Measurements from ENCODE around the gene SORCS1.

The SORCS1 gene

DNA sequence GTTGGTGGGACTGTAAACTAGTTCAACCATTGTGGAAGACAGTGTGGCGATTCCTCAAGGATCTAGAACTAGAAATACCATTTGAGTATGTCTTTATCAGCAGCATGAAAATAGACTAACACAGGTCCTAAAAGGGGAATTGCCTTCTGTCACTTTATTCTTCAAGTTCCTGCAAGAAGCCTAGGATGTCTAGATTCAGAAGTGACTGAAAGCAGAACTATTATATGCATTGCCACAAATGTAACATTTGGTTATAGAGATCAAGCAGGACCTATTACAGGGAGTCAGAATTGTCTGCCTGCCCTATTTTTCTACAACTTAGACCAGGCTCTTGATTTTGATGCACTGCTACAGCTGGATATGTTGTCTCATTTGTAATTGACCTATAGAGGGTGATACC is 364.7 kb downstream of the SORCS1 start:
- no peak for DNase-seq

DNA sequence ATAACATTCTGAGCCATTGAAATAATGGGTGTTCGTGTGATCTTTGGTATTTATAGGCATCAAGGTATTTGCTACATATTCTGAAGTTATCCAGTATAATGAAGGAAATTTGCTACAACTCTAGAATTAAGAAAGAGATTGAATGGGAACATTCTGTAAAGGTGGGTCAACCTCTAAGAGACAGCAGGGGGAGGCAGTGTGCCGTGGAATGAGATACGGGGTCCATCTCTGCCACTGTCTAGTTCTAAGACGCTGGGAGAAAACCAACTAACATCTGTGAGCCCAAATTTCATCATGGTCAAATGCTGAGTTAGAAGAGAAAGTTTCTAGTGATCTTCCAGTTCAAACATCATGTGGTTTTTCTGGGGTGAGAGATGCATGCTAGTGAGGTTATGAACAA is 368.9 kb downstream of the SORCS1 start:
- no peak for DNase-seq

DNA sequence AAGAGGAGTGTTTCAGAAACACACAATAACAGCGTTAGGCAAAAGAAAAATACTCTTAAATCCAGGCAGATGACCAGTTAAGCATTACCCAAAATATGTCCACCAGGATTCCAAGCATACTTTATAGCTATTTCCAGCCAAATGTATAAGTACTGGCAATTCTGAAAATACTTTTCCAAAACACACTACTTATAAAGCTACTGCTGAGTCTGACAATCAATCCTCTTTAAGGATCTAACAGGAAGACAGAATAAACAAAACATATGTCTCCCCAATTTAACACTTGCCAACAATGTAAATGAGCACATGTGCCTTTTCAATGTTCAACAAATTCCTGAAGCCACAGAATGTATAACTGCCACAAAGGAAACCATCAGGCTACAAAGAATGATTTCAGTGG is 370.9 kb downstream of the SORCS1 start:
- DNase-seq = no peak

DNA sequence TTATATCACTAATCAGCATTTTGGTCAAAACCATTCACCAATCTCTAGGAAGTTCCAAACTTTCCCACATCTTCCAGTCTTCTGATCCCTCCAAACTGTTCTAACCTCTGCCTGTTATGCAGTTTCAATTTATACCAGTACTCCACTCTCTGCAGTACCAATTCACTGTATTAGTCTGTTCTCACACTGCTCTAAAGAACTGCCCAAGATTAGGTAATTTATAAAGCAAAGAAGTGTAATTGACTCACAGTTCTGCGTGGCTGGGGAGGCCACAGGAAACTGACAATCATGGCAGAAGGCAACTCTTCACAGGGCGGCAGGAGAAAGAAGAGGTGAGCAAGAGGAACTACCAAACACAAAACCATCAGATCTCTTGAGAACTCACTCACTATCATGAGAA is 374.9 kb downstream of the SORCS1 start:
- DNase-seq = no peak

DNA sequence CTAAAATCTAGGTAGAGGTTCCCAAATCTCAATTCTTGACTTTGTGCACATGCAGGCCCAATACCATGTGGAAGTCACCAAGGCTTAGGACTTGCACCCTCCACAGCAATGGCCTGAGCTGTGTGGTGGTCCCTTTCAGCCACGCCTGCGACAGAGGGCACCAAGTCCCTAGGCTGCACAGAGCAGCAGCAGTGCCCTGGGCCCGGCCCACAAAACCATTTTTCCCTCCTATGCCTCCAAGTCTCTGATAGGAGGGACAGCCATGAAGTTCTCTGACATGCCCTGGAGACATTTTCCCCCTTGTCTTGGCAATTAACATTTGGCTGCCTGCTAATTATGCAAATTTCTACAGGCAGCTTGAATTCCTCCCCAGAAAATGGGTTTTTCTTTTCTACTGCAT is 375.5 kb downstream of the SORCS1 start:
- DNase-seq = no peak

DNA sequence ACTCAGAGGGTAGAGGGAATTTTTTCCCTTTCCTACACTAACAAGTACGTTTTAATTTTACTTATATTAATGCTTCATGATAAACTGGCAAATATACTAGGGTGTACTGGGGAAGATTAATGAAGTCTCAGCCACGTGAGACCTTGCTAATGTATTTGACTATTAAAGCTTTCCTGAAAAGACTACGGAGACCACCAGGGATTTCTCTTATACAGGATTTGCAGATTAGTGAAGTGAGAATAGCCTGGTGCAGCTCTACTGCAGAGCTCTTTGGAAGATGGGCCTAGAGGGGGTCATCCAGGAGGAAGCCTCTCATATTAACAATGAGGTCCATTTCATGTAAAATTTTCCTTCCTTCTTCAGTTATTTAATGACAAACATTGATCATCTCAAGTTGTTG is 379.0 kb downstream of the SORCS1 start:
- no peak for DNase-seq

DNA sequence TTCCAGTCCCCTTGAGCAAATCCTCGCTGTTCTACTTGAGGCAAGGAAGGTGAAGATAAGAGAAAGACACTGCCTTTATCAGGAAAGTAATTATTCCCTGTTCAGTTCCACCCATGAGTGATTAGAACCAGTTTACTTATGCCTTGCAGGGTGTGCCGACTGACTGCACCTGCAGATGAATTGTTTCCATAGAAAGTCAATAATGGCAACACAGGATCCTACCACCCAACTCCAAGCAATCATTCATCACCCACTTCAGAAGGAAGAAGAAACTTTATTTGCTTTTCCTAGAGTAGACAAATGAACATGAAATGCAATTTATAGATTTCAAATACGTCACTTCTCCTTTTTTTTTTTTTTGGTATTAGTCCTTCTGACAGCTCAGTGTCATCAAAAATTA is 383.9 kb downstream of the SORCS1 start:
- DNase-seq = no peak

DNA sequence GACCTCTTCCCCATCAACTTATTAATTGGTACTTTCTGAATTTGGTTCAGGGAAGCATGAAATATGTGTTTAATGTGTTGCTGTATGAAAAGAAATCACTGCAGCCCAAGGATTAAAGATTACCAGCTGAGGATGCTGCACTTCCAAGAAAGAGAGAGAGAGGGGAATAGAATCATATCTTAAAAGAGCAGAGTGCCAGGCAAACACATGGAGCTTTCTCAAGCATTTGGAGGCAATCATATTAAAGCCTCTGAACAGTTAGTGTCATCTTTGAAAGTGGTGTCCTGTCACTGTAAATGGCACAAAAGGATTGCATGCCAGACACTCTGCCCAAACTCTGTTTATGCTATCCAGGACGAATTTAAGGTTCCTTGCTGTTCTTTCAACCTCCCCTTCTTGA is 386.7 kb downstream of the SORCS1 start:
- no peak for DNase-seq

DNA sequence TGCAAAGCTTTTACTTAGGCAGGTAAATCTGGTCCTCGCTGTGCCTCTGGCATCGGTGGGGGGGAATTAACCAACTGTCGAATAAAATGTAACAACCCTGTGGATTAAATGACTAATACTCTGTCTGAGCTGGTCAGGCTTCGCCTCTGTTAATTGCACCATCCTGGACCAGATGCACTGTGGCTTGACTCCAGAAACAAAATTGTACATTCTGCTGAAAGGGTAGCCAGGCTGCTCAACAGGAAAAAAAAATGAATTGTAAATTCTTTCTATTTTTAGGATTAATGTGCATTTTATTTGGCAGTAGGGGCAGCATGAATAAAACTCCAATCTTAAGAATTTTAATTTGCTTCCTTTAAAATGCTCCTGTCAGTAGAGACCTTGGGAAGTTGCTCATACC is 389.4 kb downstream of the SORCS1 start:
- DNase-seq = no peak

DNA sequence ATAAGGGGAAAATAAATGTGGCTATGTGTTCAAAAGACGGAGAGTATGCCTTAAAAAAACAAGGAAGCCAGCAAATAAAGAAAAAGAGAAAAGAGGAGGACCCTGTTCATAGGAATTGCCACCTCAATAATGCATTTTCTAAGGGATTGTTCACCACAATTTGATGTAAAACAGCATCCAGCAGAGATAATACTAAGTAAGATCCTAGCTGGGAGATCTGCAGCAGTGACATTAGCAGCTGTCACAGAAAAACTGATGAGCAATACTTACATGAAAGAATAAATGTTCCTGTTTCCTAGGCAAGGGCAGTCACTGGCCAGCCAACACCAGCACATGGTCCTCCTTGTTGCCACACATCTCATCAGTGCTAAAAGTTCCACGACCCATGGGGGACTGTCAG is 391.5 kb downstream of the SORCS1 start:
- no peak for DNase-seq

DNA sequence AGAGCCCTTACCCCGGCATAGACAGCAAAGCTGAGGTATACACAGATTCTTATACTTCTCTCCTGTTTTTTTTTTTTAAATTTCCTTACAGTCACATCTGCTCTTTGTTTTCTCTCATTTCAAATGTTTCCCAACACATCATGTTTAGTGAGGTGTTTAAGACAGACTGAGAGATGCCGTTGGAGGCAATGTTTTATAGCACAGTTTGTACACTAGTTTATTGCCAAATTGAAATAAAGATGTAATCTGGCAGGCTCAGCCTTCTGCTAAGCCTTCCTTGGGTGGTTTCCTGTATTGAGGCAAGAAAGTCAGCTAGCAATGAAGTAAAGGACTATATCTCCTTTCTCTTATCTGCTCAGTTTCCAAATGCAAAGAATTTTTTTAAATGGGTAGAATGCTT is 393.4 kb downstream of the SORCS1 start:
- DNase-seq = no peak

DNA sequence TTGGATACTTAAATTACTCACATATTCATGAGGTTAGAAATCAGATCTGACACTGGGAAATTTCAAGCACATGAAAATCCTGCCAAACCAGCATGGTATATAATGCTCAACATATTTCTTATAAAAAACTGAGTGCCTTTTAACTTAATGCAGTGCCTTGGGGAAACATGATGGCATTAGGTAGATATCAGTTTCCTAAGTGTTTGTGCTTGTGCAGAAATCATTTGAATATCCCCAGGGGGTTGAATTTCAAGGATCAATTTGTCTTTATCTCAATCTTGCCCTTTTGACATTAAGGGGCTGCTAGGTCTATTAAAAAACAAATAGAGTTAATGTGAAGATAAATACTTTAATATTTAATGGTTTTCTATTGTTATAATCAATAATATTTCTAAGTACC is 396.3 kb downstream of the SORCS1 start:
- DNase-seq = no peak

DNA sequence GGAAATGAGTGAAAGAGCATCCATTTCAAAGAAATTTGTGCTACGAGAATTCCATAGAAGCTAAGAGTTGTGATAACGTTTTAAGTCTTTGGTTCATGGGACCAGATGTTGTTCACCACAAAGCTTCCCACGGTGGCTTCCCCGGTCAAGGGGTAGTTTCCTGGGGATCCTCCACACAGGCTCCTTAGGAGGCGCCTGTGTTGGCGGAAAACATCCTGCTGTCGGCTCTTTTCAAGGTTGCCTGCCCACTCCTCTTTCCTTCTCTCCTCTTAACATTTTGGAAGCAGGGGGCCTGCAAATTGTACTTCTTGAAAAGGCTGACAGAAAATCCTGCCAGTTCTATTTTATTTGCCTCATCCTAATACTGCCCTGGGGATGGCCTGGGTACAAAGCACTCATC is 398.6 kb downstream of the SORCS1 start:
- DNase-seq = no peak

DNA sequence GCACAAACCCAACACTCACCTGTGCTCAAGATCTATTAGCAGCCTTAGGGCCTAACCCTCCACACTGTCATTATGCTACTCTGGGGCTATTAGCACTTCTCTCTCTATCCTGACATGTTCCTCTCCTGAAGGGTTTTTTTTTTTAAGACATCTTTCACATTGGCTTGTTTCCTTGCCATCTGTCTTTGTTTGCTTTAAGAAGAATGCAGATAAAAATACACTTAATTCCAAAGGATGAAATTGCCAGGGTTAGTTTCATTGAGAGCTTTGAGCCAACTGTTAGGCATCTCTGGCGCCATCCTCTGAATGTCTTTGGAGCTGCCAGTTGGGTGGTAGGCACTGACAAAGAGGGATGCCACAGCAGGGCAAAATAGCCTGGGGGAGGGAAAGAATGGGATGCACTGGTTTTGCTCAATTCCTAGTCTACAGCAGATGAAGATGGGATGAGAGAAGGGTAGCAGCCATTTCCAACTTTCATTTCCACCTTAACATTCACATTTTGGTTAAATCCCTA is 399.2 kb downstream of the SORCS1 start:
- DNase-seq = no peak

DNA sequence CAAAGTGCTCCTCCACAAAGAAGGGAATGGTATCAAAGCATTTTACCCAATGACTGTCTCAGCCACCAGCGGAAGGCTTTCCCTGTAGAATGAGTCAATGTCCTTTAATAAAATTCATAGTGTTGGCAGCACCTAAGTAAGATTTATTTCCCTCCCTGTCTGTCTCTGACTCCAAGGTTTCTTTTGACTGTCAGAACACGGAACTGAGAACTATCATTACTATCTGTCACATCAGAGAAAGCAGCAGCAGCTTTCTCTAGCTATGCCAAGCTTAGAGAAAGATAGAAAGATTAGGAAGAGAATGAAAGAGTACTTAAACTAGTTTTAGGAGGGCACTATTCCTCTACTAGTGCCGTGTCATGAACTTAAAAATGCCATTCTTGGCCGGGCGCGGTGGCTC is 400.1 kb downstream of the SORCS1 start:
- no peak for DNase-seq

DNA sequence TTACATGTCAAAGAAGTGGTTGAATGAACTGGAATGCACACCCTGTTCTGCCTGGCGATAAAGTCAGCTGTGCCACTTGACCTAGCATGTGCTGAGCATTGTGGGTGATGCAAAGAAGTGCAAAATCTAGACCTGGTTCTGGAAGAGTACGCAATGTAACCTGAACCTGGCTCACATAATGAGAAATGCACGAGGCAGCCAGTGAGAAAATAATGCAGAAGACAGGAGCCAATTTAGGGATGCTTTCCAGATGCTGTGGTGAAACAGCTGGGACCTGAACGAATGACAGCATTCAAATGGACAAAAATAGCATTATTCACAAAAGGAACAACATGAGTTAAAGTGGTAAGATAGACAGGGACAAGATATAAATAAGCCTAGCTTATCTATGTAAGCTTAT is 402.6 kb downstream of the SORCS1 start:
- DNase-seq = no peak

DNA sequence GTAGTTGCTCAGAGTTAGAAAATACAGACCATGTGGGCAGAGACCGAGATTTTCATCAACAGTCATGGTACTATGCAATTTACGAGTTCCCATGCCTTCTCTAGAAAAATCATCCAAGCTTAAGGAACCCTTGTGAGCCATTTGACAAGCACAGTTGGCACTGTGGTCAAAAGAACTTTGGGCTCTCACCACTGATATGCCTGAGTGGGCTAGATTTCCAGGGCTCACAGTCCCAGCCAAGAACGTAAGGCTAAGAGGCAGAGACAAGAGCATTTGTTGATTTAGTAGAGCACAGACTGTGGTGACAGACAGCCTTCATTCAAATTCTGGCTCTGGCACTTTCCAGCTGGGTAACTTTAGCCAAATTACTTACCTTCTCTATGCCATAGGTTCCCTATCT is 407.0 kb downstream of the SORCS1 start:
- DNase-seq = no peak

DNA sequence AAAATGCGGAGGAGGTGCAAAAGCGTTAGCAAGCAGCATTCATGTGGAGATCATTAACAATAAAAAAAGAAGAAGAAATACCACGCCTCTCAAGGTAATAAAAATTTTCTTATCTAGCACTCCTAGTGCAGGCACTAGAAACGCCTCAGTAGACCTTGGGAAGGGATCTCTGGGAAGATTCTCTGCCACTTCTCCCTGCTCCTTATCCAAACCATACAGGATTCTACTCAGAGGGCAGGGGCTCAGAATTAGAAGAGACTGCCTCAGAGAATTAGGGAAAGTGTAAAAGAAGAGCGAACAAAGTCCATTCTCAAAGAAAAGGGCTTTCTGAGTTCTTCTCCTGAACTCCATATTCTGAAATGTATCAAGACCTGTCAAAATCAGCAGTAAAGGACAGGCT is 413.4 kb downstream of the SORCS1 start:
- no peak for DNase-seq

DNA sequence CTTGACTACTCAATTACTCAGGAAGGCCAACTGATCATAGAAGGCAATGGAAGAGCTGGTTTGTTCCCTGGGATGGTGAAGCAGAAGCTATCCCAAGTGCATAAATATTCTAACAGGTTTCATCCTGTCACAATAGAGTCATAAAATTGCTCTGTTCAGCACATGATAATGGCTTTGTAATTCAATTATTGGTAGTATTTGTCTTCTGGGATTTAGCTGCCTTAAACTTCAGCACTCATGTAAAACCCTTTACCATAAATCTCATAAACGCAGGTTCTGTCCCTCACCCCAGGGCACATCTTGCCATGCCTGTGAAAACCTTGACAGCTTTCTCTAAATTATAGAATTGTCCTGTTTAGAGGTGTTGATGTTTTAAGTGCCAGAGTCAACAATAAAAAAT is 417.6 kb downstream of the SORCS1 start:
- no peak for DNase-seq

DNA sequence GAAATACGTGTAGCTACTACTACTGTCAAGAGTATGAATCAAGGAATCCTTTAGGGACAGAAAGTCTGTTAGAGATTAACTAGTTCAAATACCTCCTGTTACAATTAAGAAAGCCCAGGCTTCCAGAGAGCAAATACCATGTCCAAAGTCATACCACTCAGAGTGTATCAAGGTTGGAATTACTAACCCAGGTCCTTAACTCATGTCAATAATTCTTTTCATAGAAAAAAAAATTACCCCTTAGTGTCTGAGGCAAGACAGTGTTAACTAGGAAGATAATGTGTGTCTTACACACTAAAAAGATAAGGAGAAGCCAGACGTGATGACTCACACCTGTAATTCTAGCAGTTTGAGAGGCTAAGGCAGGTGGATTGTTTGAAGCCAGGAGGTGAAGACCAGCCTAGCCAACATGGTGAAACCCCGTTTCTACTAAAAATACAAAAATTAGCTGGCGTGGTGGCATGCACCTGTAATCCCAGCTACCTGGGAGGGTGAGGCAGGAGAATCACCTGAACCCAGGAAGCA is 423.4 kb downstream of the SORCS1 start:
- DNase-seq = no peak

DNA sequence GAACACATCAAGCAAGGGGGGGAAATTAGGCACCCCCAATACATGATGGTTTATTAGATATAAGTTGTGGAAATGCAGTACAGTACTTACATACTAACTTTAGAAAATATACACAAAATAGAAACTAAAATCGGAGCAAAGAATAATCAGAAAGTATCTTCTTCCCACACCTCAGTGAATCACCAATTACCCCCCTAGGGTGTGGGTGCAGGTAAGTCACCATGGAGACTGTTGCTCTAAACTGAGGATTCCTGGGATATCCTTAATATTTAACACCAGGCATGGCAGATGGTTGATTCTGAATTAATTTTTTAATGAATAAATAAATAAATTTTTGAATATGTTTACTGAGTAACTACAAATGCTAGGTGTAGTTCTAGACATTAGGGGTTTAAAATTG is 424.4 kb downstream of the SORCS1 start:
- no peak for DNase-seq

DNA sequence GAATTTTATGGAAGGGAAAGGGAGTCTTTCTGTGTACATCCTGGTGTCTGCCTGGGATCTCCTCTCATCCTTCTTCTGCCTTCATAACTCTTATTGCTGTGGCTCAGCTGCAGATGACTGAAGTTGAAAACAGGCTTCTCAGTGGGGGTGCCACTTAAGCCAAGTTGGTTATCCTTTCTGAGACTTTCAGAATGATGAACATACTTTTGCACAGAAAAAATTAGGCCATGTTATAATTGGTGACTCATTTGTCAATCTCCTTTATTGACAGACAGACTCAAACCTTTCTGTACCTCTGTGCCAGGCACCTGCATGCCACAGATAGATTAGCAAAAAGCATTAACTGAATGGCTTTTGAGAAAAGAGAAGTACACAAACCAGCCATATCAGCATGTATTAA is 430.3 kb downstream of the SORCS1 start:
- no peak for DNase-seq

DNA sequence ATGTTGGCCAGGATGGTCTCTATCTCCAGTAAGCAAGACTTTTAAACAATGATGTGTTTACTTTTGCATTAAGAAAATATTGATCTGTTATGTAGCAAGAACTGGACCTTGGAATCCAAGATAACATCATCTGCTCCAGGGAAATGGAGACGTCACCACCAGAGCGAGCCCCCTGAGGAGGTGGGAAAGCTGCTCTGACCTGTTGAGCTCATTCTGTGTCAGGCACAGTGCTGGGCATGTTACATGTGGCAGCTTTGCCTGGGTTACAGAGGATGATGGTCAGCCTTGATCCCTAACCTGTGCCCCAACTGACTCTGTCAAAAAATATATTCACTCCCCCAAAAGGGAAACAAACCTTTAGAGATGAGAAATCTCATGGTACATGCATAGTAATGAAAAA is 436.3 kb downstream of the SORCS1 start:
- DNase-seq = no peak

DNA sequence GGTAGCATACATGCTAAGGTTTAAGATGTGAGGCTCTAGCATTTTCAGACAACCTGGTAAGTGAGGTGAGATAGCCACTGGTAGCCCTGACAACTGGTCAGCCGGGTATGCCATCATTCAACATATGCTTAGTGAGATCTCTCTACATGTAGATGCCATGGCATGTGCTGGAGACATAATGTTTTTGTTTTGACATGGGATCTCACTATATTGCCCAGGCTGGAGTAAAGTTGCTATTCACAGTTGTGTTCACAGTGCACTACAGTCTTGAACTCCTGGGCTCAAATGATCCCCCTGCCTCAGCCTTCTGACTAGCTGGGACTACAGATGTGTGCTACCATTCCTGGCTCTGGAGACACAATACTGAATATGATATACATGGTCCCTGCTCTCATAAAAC is 437.3 kb downstream of the SORCS1 start:
- DNase-seq = no peak

DNA sequence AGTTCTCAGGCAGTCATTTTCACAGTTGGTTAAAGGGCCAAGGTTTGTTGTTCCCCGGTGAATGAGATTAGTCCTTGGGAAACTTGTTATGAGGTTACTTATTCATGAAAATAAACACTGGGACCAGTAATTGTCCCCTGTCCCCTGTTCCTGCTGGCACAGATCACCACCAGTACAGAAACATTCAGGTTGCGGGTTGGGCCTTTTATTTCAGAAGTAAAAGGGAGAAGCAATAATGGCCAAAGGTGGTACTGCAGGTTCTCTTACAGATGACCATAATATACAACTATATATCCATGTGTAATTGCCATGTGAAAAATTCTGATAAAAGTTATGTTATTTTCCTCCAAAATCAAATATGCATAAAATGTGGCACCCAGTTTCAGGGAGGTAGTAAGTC is 442.0 kb downstream of the SORCS1 start:
- DNase-seq = no peak

DNA sequence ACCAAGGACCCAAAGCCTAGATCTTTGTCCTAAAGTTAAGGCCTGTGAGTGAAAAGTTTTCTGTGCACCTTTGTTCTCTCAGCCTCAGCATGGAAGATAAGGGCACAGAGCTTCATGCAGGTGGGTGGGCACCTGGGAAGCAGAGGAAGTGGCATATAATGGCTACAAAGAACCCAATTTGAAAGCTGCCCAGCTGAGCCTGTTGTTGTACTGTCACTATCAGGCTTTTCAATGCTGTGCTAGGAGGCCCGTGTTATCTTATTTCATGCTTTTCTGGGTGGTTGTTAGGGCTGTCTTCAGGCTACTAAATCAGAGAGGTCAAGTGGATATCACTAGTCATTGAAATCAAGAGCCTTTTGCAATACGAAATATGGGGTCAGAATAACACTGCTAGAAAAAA is 443.8 kb downstream of the SORCS1 start:
- DNase-seq = no peak

Measured in CD4-positive, alpha-beta T cell treated with Interleukin-17A for 4 hours (primary cell).